Activated CD4-positive, alpha-beta T cell treated with anti-CD3 and anti-CD28 coated beads, Interleukin-10, Interleukin-2, amounts not matched to agents 100 ng/mL and 50 ng/mL, durations not matched to agents 16 hours and 8 hours (primary cell): ENCODE measurements around the gene ABCA8.
"Not testable (repeated sequence)": the region's sequence is repeated elsewhere in the genome, so short reads cannot be mapped to it uniquely, and the experiment has no call there.

ENCODE experiments used
- DNase-seq: peaks from one replicate; pipeline ENCODE4 v3.0.0-alpha.2; 2020

Gene ABCA8

DNA sequence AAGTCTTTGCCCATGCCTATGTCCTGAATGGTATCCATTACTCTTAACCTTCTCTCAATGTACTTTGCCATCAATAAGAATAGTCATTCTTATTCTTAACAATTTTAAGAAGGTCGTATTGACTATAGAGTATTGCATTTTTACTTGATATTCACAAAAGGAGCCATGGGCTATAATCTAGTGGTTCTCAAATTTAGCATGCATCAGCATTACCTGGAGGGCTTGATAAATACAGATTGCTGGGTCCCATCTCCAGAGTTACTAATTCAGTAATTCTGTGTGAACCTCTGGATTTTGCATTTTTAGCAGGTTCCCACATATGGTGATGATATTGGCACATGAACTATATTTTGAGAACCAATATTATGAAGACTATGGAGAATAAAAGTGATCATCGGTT, 89.6 kb downstream of the ABCA8 start:
- DNase-seq = no peak

GRCh38 chr17:68863091-68863652, 92.0 kb downstream of the ABCA8 start:
- DNase-seq = no peak

- no peak for DNase-seq
Observed at GRCh38 chr17:68861602-68862001, 93.6 kb downstream of the ABCA8 start.

DNA sequence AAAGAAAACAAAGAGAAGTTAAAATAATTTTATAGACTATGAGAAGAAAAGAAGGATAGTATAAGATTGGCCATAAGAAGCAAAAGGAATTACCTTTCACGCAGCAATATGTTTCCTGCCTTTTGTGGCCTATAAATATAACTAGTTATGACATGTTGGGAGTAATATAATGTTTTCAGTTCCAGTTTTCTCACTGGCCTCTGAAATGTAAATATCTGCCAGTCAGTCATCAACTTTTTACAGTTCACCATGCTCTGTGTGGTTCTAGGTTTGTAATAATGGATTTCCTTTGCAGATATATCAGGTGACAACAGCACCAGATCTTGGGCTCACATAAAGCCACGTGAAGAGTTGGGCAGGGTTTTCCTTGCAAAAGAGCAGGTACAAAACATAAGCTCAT, 94.3 kb downstream of the ABCA8 start:
- DNase-seq = no peak

DNA sequence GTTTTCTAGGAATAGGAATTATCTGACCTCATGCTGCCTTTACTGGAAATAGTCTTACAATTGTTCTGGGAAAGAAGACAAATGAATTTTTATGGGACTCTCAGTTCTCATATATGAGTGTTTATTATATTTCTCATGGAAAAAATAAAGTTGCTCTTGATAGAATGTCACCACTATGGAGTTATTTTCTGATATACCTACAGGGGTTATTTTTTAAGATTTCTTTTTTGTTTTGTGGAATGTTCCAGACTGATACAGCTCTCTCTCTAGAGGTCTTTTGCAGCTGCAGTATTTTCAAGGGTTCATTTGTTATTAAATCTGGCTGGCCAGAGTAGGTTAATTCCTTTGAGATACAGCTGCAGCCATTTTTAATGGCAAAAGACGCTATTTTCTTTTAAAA, 100.7 kb downstream of the ABCA8 start:
- DNase-seq = no peak

DNA sequence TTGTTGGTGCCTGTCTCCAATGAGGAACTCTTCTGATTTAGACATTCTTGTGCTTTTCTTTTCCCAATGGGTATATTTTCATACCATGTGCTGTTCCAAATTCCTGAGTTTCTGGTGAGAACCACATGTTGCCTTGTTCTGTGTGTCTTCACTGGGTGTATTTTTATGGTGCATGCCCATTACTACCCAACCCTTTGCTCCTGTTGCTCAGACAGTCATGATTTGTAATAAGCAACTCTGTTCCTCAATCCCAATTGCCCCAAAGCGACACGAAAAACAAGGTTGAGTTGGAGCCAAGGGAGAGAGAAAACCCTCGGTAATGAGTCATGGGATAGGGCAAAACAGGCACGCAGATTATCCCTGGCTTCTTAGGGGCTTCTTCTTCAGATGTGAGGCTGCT, 101.8 kb downstream of the ABCA8 start:
- DNase-seq = no peak

DNA sequence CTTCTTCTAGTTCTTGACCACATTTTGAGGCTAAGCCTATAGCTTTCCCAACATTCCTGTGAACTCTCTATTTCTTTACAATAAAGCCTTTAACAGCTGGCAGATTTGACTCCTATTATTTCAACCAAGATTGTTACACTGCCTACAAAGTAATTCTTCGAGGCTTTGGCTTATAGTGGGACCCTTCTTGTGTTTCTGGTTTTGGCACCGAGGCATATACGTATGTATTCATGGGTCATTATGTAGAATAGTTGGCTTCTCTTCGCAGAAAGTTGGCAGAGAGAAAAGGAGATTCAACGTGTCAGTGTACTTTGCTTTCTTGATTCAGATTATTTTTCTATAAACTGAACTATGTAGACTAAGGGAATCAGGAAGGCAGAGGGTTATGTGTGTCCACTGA, 102.2 kb downstream of the ABCA8 start:
- no peak for DNase-seq

- DNase-seq = no peak
Observed at GRCh38 chr17:68851890-68852289, 103.3 kb downstream of the ABCA8 start.

DNA sequence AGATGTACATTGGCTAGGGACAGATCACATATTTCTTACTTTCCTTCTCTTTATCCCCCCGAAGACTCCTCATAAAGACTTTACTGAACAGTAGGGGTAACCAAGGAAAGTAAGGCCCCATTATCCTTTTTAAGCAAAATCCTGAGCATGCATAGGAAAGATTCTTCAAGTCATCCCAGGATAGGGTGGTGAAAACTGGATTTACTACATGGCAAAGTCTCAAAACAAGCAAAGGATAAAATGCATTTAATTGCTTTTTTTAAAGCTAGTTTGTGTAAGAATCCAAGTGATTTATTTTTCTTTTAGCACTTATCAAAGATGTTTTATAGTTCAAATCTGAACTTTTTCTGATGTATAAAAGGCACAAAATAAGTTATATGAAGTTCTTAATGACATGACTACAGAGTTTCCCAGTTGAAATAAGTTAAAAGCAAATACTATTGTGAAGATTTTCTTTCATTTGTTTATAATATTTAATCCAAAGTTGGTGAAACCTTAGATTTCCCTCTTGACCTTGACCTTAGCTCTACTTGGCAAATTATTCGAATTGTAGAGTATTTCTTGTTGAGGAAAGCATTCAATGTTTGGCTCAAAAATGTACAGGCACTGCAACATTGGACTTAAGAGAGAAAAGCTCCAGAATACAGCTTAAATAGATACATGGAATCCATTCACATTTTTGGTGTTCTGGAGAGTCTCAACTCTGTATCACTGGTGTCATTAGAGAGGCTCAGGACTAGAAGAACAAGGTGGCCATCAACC, 104.3 kb downstream of the ABCA8 start:
- no peak for DNase-seq

GRCh38 chr17:68849673-68850610, 105.2 kb downstream of the ABCA8 start:
- DNase-seq = no peak

DNA sequence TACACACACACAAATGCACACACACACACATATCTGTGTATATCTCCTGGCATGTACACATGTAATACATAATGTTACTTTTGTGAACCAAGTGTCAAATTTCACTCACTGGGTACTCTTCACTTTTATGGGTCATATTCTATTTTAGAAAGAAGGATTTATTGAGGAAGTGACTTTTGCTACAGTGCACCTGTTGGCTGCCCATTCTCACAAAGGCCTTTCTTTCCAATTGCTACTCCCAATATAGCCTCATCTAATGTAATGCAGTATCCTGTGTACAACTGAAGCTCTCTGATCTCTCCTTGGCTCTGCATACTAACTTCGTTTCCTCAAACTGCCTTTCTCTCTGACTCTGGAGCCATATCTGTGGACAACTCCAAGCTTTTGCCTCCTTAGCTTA, 107.5 kb downstream of the ABCA8 start:
- DNase-seq = no peak

- DNase-seq = no peak
Observed at GRCh38 chr17:68843522-68843921, 111.7 kb downstream of the ABCA8 start.

GRCh38 chr17:68840073-68840472, 115.1 kb downstream of the ABCA8 start:
- no peak for DNase-seq

GRCh38 chr17:68835071-68835470, 120.1 kb downstream of the ABCA8 start:
- no peak for DNase-seq

- DNase-seq = no peak
Observed at GRCh38 chr17:68834328-68834836, 120.8 kb downstream of the ABCA8 start.

- no peak for DNase-seq
Observed at GRCh38 chr17:68832109-68832802, 122.9 kb downstream of the ABCA8 start.

DNA sequence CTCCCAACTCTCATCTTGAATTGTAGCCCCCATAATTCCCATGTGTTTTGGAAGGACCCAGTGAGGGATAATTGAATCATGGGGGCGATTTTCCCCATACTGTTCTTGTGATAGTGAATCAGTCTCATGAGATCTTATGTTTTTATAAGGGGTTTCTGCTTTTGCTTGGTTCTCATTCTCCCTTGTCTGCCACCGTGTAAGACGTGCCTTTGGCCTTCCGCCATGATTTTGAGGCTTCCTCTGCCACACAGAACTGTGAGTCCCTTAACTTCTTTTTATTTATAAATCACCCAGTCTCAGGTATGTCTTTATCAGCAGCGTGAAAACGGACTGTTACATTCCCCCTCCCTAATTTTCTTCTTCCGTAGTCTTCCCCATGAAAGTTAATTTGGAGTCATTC, 124.0 kb downstream of the ABCA8 start:
- no peak for DNase-seq

DNA sequence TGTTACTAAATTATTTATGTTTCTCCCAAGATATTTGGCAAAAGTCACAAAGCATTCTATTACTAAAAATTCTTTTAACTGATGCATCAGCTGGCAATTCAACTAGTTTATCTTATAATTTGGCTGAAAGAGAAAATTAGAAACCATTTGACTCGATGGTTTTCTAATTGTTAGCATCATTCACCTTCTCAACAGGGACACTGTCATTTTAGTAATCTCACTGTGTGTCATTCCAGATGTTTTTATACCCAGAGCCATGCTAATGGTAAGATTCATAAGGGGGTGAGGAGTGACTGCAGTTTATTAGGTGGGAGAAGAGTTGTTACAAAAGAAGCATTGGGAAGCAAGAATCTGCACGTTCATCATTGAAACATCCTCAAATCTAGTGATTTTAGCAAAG, 124.9 kb downstream of the ABCA8 start:
- no peak for DNase-seq

GRCh38 chr17:68829211-68829610, 126.0 kb downstream of the ABCA8 start:
- DNase-seq = no peak

GRCh38 chr17:68824707-68825106, 130.5 kb downstream of the ABCA8 start:
- no peak for DNase-seq

- DNase-seq = not testable (repeated sequence)
Observed at GRCh38 chr17:68824185-68824584, 131.0 kb downstream of the ABCA8 start.

DNA sequence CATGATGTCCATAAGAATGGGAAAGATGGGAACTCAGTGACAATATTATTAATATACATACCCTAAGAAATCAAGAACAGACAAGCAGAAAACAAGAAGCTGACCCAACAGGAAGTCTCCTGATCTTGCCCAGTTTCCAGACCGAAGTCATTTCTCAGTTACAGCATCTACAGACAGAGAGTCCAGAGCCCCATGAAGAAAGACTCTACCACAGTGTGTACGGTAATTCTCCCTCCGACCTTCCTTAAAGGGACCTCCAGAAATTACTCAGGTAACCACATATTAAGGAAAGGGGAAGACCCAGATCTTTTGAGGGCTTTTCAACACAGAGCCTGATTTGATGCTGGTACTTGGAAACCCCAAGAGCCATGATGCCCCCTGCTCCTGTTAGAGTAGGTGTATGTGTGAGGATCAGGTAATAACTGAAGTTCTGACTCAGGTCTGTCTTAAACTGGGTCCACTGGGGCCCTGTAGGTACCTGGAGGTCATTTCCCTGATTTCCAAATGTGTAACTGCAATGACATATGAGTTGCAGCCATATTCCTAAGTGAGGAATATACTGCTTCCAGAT, 132.4 kb downstream of the ABCA8 start:
- DNase-seq = no peak
